BJ (cell line): Measurements from ENCODE around the gene CRYAA. TPM values are rescaled to one million over a fixed set of nuclear protein-coding genes. Genes with fewer than 3 reads are reported as not detected.
"Not testable (repeated sequence)": the region's sequence is repeated elsewhere in the genome, so short reads cannot be mapped to it uniquely, and the experiment has no call there.

Experiments used
- CTCF ChIA-PET: fragments of 350-600 bp; formaldehyde crosslinking; extraction: SDS; loops from one replicate; lab custom pipeline; 2021; ENCODE audit warnings: antibody characterized with exemption, inconsistent platforms; lab: Yijun Ruan, JAX
- POLR2A ChIA-PET: fragments of 300-600 bp; sonication (Branson Sonifier 250); formaldehyde crosslinking; extraction: SDS; loops from one replicate; lab custom pipeline; 2021; ENCODE audit warnings: antibody characterized with exemption; lab: Charles Lee
- DNase-seq: peaks from one replicate; pipeline ENCODE4 v3.0.0-alpha.2; 2011; ENCODE audit warnings: low read depth
- H3K27me3 ChIP-seq: 2 replicates; pipeline ENCODE4 v1.6.0; 2011; ENCODE audit warnings: low read length; ENCODE audit not compliant: control insufficient read depth, insufficient read depth
- H3K36me3 ChIP-seq: 2 replicates; pipeline ENCODE4 v1.5.1; 2011; ENCODE audit warnings: low read length; ENCODE audit not compliant: control insufficient read depth, insufficient read depth
- H3K4me3 ChIP-seq: 2 replicates; pipeline ENCODE4 v1.5.1; 2011; ENCODE audit warnings: low read depth, mild to moderate bottlenecking, control low read depth, low read length
- polyA plus RNA-seq: library from polyadenylated mRNA; depleted of rRNA; stranded (reverse); fragments of >200 nt; gene quantifications from 2 replicates; pipeline ENCODE4 v1.2.3, GENCODE V29; 2011

CRYAA gene
- polyA plus RNA-seq, 1 experiment: not detected

- DNase-seq, POLR2A ChIA-PET, H3K27me3 ChIP-seq, H3K4me3 ChIP-seq, CTCF ChIA-PET, H3K36me3 ChIP-seq: not testable (repeated sequence)
Measured at GRCh38 chr21:43164823-43165222, 4.0 kb upstream of the CRYAA start.

- POLR2A ChIA-PET, H3K27me3 ChIP-seq, H3K4me3 ChIP-seq, DNase-seq, H3K36me3 ChIP-seq, CTCF ChIA-PET: not testable (repeated sequence)
Measured at GRCh38 chr21:43165734-43166133, 3.1 kb upstream of the CRYAA start.

GRCh38 chr21:43169230-43169886 is 550 bp downstream of the CRYAA start:
- H3K36me3 ChIP-seq, H3K4me3 ChIP-seq, DNase-seq, POLR2A ChIA-PET, H3K27me3 ChIP-seq, CTCF ChIA-PET: not testable (repeated sequence)

GRCh38 chr21:43169891-43170290 is 1.1 kb downstream of the CRYAA start:
- H3K36me3 ChIP-seq, DNase-seq, POLR2A ChIA-PET, H3K4me3 ChIP-seq, H3K27me3 ChIP-seq, CTCF ChIA-PET: not testable (repeated sequence)

- H3K36me3 ChIP-seq, POLR2A ChIA-PET, CTCF ChIA-PET, DNase-seq, H3K4me3 ChIP-seq, H3K27me3 ChIP-seq: not testable (repeated sequence)
Measured at GRCh38 chr21:43172812-43173211, 4.0 kb downstream of the CRYAA start.

GRCh38 chr21:43173438-43173837 is 4.6 kb downstream of the CRYAA start:
- H3K4me3 ChIP-seq, H3K27me3 ChIP-seq, CTCF ChIA-PET, POLR2A ChIA-PET, H3K36me3 ChIP-seq, DNase-seq: not testable (repeated sequence)

GRCh38 chr21:43173930-43174329 is 5.1 kb downstream of the CRYAA start:
- H3K27me3 ChIP-seq, H3K4me3 ChIP-seq, H3K36me3 ChIP-seq, POLR2A ChIA-PET, DNase-seq, CTCF ChIA-PET: not testable (repeated sequence)

GRCh38 chr21:43174998-43175397 is 6.2 kb downstream of the CRYAA start:
- H3K36me3 ChIP-seq, H3K4me3 ChIP-seq, H3K27me3 ChIP-seq, POLR2A ChIA-PET, DNase-seq, CTCF ChIA-PET: not testable (repeated sequence)

- DNase-seq, H3K27me3 ChIP-seq, POLR2A ChIA-PET, H3K36me3 ChIP-seq, H3K4me3 ChIP-seq, CTCF ChIA-PET: not testable (repeated sequence)
Measured at GRCh38 chr21:43176621-43177020, 7.8 kb downstream of the CRYAA start.

GRCh38 chr21:43177043-43177906 is 8.5 kb downstream of the CRYAA start:
- POLR2A ChIA-PET, H3K4me3 ChIP-seq, H3K27me3 ChIP-seq, CTCF ChIA-PET, H3K36me3 ChIP-seq, DNase-seq: not testable (repeated sequence)

- H3K4me3 ChIP-seq, DNase-seq, H3K36me3 ChIP-seq, H3K27me3 ChIP-seq, CTCF ChIA-PET, POLR2A ChIA-PET: not testable (repeated sequence)
Measured at GRCh38 chr21:43178175-43178826, 9.5 kb downstream of the CRYAA start.

- CTCF ChIA-PET, H3K36me3 ChIP-seq, POLR2A ChIA-PET, H3K4me3 ChIP-seq, H3K27me3 ChIP-seq, DNase-seq: not testable (repeated sequence)
Measured at GRCh38 chr21:43181033-43181432, 12.2 kb downstream of the CRYAA start.

GRCh38 chr21:43187268-43187667 is 18.5 kb downstream of the CRYAA start:
- H3K4me3 ChIP-seq, POLR2A ChIA-PET, CTCF ChIA-PET, DNase-seq, H3K36me3 ChIP-seq, H3K27me3 ChIP-seq: not testable (repeated sequence)
